Measurements from ENCODE around the gene NAALAD2. TPM values are rescaled to one million over a fixed set of nuclear protein-coding genes. Genes with fewer than 3 reads are reported as not detected.

The NAALAD2 gene
- total RNA-seq, 1 experiment from 2014 or later, result 0.29 TPM

- Histone ChIP-seq H3K9ac (ENCODE audit: low read length) (no peak overlapping the region), H3K27me3 (ENCODE audit: low read length) (peaks cover 29% of the 10 kb centered on the region), H3K27ac (ENCODE audit: low read length) (no peak overlapping the region), H3K9me3 (ENCODE audit: low read length) (no peaks in the 10 kb centered on the region), H3F3A (ENCODE audit: low read length, unreplicated experiment) (no peaks in the 10 kb centered on the region), H3K4me2 (ENCODE audit: low read length) (no peak overlapping the region), H3K9me2 (replicated peaks; ENCODE audit: low read length) (no peaks in the 10 kb centered on the region), H2AFZ (ENCODE audit: low read length) (no peak overlapping the region), H3K4me3 (ENCODE audit: low read length) (no peak overlapping the region), H3K4me1 (ENCODE audit: insufficient read depth, low read length) (no peaks in the 10 kb centered on the region), H3K79me2 (ENCODE audit: low read length) (no peaks in the 10 kb centered on the region), H4K20me1 (ENCODE audit: low read length) (no peaks in the 10 kb centered on the region), H3K36me3 (ENCODE audit: low read depth, low read length) (no peaks in the 10 kb centered on the region)
- intact Hi-C loops (cut with micrococcal nuclease), result no loop called here
- DNase-seq, result no peak
- ATAC-seq, result no peak
- CTCF ChIA-PET, result no interaction called here
- no TSS peak for BruUV-seq (replicated peaks)
- POLR2A ChIA-PET (ENCODE audit: unreplicated experiment), result no interaction called here
- no peak for TF ChIP-seq CTCF (conservative IDR thresholded peaks at IDR 0.05; ENCODE audit: low read depth, low read length)
- no peak for TF ChIP-seq EZH2 (IDR thresholded peaks at IDR 0.05; ENCODE audit: low read length, unreplicated experiment)
- TF ChIP-seq EZH2phosphoT487 (IDR thresholded peaks at IDR 0.05; ENCODE audit: borderline replicate concordance, low read length), result no peak
These were observed 107.0 kb downstream of the NAALAD2 start for GRCh38 chr11:90241414-90241813.

Other genes with a start within 250 kb of the NAALAD2 start
- not detected in 2 replicates for gene TRIM49D1, start 212.4 kb upstream of the NAALAD2 start, total RNA-seq (2014; rRNA removed)
- not detected in 2 replicates for gene TRIM49D2, start 210.6 kb upstream of the NAALAD2 start, total RNA-seq (2014; rRNA removed)
- gene TRIM64, start 168.6 kb upstream of the NAALAD2 start, total RNA-seq (2014; rRNA removed), result not detected in 2 replicates
- not detected in 2 replicates for gene TRIM49C, start 103.6 kb upstream of the NAALAD2 start, total RNA-seq (2014; rRNA removed)
- gene UBTFL1, start 48.7 kb upstream of the NAALAD2 start, total RNA-seq (2014; rRNA removed), result not detected in 2 replicates
- gene CHORDC1, start 88.4 kb downstream of the NAALAD2 start, total RNA-seq (2014; rRNA removed), result 55.9 and 66.9 TPM in 2 replicates

Measured in PC-3 (cell line).